ENCODE measurements around the gene DCDC1.

The DCDC1 gene

GRCh38 chr11:31110830-31111229 lies 258.7 kb downstream of the DCDC1 start:
- no peak for DNase-seq (ENCODE audit: low read depth in 2 of 3, low spot score in 2 of 3)

DNA sequence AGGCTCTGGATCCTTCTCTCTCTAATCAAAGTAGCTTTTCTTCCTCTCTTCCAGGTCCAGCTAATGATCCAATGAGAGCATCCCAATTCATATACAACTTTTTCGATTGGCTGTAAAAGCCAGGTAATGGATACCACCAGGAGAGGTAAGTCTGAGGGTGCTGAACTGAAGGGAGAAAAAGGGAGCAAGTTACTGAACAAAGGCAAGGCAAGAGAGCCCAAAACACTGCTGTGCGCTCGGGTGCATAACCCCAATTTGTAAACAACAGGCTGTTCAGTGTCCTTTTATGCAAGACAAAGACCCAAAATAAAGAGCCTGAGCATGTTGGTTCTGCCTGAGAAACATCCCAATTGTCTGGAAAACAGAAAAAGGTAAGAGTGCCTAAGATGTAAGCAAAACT lies 260.1 kb downstream of the DCDC1 start:
- DNase-seq (ENCODE audit: low read depth in 2 of 3, low spot score in 2 of 3) = no peak

DNA sequence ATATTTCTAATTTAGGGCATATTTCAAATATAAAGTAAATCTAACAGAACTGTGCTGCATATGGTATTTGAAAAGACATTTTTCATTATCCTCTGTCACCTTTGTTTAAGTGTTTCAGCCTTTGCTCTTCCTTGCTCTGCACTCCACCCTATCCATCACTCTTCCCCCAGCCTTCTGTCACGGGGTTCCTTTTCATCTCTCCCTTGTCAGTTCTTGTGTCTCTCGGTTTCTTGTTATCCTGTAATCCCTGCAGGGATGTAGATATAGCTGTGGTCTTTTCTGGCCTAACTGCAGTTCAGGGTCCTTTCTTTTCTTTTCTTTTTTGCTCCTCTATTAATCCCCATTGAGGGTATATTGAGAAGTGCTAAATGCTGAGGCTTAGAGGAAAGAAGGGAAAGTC lies 261.9 kb downstream of the DCDC1 start:
- DNase-seq (ENCODE audit: low read depth in 2 of 3, low spot score in 2 of 3) = no peak

- DNase-seq (ENCODE audit: low read depth in 2 of 3, low spot score in 2 of 3) = peak in 1 of 3 experiments; percentile 9
Observed at GRCh38 chr11:31106968-31107576, 262.5 kb downstream of the DCDC1 start.

DNA sequence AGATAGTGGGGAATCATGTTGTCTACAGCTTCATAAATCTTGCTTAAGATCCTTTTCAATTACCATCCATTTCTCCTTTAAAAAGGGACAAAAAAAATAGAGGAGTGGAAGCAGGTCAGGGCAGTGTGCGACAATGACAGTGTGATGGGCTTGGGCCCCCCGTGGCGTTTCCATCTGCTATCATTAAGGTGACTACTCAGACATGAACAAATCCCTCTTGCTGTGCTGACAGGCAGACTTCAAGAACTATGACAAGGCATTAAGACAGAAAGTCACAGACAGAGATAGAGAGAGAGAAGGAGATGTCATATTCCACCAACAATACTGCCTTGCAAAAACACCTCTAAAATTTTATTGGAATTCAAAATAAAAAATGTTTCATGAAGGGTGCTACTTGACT lies 263.2 kb downstream of the DCDC1 start:
- no peak for DNase-seq (ENCODE audit: low read depth in 2 of 3, low spot score in 2 of 3)

- DNase-seq (ENCODE audit: low read depth in 2 of 3, low spot score in 2 of 3) = no peak
Observed at GRCh38 chr11:31102875-31103274, 266.7 kb downstream of the DCDC1 start.

- no peak for DNase-seq (ENCODE audit: low read depth in 2 of 3, low spot score in 2 of 3)
Observed at GRCh38 chr11:31102316-31102715, 267.2 kb downstream of the DCDC1 start.

DNA sequence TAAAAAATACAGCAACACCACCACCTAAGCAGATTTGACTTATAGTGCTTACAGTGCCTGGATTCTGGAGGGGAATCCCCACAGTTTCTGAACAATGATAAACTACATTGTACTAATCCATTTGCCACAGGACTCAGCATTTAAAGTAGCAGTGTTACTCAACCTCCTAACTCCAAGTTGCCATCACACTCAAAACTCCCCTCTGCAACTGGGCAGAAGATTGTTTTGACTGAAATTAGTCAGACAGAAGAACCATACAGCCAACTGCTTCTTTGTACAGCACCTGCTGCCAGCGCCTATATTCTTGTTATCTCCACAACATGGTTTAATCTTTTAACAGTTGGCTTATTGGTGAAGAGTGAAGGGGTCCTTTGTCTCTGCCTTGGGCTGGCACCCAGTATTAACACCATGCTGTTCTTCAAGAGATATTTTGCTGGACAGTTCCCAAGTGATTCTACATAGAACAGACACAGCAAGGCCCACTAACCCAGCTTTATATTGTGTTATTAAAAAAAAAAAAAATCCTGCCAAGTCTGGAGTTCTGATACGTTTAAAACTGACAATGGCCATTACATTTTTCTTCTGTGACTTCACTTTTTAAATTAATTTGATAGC lies 273.2 kb downstream of the DCDC1 start:
- DNase-seq (ENCODE audit: low read depth in 2 of 3, low spot score in 2 of 3) = no peak

- no peak for DNase-seq (ENCODE audit: low read depth in 2 of 3, low spot score in 2 of 3)
Observed at GRCh38 chr11:31092638-31093037, 276.9 kb downstream of the DCDC1 start.

DNA sequence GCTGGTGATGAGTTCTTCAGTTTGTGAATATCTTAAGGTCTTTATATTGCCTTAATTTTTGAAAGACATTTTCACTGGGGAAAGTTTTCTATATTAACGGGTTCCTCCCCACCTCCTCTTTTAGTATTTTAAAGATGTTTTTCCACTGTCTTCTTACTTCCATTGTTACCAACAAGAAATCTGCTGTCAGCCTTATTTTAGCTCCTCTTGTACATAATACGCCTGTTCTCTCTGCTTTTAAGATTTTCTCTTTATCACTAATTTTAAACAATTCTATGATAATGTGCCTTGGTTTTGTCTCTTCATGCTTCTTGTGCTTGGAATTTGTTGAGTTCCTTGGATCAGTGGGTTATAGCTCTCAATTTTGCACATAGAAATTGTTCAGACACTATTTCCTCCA lies 280.4 kb downstream of the DCDC1 start:
- no peak for DNase-seq (ENCODE audit: low read depth in 2 of 3, low spot score in 2 of 3)

GRCh38 chr11:31069447-31070205 lies 299.9 kb downstream of the DCDC1 start:
- DNase-seq (ENCODE audit: low read depth in 2 of 3, low spot score in 2 of 3) = no peak

- no peak for DNase-seq (ENCODE audit: low read depth in 2 of 3, low spot score in 2 of 3)
Observed at GRCh38 chr11:31060880-31061279, 308.7 kb downstream of the DCDC1 start.

DNA sequence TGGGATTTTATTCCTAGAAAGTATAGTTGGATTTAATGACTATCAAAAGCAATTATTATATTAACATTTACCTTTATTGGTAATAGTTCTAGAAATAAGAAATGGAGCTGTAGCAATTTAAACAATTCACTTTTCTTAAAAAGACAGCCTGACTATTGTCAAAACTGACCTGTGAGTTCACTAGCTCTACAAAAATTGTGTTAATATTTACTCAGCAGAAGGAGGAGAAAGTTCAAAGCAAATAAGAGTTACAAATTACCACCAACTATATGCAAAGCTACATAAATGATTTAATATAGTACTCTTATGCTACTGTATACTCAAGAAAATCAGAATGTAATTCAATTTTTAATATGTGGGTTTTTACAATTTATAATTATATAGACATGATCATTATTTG lies 310.0 kb downstream of the DCDC1 start:
- DNase-seq (ENCODE audit: low read depth in 2 of 3, low spot score in 2 of 3) = no peak

DNA sequence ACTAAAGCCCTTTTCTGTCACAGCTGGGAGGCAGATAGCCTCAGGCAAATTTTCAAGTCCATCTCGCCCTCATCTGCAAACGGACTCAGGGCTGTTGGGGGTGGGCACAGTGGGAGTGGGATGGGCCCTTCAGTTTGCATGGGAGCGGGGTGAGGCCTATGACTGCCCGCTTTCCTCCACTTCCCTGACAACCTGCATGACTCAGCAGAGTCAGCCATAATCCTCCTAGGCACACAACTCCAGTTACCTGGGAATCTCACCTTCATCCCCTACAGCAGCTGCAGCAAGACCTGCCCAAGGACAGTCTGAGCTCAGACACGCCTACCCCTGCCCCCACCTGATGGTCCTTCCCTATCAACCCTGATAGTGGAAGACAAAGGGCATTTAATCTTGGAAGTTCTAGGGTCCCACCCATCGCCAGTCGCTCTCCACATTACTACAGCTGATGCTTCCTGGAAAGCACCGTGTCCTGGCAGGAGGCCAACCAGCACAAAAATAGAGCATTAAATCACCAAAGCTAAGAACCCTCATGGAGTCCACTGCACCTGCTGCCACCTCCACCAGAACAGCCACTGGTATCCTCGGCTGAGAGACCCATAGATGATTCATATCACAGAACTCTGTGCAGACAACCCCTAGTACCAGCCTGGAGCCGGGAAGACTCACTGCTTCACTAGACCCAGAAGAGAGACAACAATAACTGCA lies 319.3 kb downstream of the DCDC1 start:
- DNase-seq (ENCODE audit: low read depth in 2 of 3, low spot score in 2 of 3) = no peak

DNA sequence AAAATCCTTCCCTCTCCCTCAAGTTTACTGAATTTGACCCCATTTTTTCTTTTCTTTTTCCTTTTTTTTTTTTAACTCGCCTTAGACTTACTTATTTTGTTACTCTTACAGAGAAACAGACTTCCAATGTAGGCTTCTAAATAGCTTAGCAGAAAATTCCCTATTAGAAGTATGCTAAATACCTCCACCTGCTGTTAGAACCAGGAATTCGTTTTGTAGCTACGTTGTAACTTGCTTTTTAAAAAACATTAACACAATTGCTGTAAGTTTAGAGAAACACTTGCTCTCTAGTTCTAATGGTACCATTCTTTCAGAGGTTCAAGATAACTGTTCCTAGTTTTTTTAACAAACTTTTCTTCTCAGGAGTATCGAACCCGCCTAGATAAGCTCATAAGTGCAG lies 324.2 kb downstream of the DCDC1 start:
- no peak for DNase-seq (ENCODE audit: low read depth in 2 of 3, low spot score in 2 of 3)

GRCh38 chr11:31030138-31030792 lies 339.3 kb downstream of the DCDC1 start:
- no peak for DNase-seq (ENCODE audit: low read depth in 2 of 3, low spot score in 2 of 3)

DNA sequence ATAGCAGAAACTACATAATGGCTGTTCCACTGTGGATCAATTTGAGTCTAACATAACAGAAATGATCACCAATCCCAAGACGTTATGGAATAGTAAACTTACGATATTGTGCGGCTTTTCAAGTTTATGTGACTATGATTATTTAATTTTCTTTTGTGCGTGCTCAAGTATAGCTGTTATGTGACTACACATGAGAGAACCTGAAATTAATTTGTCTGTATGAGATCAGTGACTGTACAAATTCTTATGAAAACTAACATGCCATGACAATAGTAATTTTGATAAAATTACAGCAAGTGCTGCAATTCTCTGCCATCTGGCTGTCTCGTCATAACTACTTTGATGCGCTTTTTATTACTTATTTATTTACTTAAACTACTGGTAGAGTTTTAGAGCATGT lies 343.2 kb downstream of the DCDC1 start:
- no peak for DNase-seq (ENCODE audit: low read depth in 2 of 3, low spot score in 2 of 3)

GRCh38 chr11:31022080-31022479 lies 347.5 kb downstream of the DCDC1 start:
- no peak for DNase-seq (ENCODE audit: low read depth in 2 of 3, low spot score in 2 of 3)

- DNase-seq (ENCODE audit: low read depth in 2 of 3, low spot score in 2 of 3) = no peak
Observed at GRCh38 chr11:31019786-31020185, 349.8 kb downstream of the DCDC1 start.

- no peak for DNase-seq (ENCODE audit: low read depth in 2 of 3, low spot score in 2 of 3)
Observed at GRCh38 chr11:31005202-31005601, 364.3 kb downstream of the DCDC1 start.

DNA sequence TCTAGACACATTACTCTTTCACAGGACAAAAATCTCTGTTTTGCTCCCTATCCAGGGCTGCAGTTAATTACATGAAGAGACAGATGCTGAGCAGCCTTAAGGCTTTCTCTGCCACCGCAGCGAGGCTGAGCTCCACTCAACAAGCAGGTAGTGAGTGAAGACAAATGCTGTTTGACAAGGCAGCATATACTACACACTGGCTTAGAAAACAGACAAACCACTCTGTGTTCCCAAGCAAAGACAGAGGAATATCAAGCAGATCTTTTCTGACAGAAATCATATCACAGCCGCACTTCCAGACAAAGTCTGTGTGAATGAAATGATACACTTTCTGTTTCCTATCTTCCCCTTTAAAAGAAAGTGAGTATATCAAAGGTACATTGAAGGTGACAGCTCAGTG lies 368.1 kb downstream of the DCDC1 start:
- DNase-seq (ENCODE audit: low read depth in 2 of 3, low spot score in 2 of 3) = no peak
